ENCODE measurements around the gene ASTN2.
A peak's percentile ranks its signal among the peaks of the same experiment; 100 is the strongest.

Gene ASTN2

DNA sequence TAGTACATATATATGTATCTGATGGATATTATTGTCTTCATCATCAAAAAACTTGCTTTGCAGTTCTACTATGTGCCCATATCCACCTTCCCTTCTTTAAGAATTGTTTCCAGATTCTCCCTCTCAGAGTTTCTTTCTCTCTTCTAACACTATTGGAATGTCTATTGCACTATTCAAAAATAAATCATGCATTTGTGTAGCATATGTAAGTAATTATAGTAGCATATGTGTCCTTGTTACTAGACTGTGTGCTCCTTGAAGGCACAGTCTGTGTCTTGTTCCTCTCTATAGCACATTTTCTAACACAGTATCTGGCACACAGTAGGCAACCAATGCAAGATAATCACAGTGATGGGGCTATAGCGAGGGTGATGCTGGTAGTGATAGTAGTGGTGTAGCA is 771.2 kb downstream of the ASTN2 start:
- DNase-seq, result no peak

DNA sequence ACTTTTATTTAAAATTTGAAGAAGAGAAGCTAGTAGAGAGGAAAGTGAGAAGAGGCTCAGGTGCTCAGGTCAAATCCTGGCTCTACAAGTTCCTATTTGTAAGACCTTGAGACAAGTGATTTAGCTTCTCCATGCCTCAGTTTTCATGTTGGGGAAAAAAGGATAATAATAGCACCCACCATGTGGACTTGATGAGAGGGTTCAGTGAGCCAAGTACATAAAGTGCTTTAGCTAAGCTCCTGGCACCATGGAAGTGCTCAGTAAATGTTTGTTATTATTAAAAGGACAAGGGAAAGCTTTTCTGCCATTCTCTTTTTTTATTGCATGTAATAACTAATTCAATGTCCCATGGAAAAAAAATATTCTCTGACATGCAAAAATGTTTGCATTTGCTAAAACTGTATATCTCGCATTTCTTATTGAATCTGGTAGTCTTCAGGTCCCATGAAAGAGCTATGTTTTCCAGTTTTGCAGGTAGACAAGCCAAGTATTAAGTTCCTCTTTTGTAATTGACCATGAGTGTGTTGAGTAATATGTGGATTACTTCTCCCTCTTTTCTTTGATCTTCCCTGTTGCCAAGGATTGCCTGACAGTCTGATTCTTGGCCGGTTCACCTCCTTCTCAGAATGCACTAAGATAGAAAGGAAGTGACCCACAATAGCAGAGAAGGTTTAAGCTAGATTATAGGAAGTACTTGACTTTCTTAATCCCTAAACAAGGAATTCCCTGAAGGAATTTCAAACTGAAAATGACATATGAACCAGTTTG is 773.4 kb downstream of the ASTN2 start:
- DNase-seq, result no peak

DNA sequence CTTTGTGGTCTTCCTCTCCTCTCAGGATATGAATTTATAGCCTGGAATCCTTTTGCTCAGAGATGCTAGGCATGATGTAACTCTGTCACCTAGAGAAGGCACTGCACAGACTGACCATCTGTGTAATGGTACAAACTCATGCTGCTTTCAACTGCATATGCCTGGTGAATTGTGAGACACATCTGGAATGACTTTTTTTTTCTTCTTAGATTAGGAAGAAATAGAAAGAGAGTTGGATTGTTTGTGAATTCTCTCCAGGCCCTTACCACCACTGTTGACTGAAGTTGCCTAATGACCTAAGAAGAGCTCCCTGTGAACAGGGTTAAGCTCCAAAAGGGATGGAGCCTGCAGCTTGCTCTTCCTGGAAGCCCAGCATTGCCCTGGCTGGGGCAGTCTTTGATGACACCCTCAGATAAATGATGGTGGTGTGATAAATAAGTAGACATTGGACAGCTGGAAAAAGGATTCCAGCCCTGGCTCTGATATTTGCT is 775.6 kb downstream of the ASTN2 start:
- no peak for DNase-seq

DNA sequence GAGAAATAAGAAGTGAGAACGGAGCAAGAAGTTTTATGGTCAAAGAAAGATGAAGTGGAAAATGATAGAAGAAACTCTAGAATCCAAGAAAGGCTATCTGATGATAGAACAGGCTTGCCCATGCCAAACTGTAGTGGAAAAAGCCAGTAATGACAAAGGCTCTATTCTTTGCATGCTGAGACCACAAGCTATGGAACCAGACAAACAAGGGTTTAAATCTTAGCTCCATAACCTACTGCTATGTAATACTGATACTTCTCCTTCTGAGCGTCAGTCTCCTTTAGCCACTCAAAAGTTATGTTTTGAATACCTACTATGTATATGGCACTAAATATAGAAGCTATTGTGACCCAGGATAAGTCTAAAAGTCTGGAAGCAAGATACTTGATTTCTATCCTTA is 778.9 kb downstream of the ASTN2 start:
- no peak for DNase-seq

DNA sequence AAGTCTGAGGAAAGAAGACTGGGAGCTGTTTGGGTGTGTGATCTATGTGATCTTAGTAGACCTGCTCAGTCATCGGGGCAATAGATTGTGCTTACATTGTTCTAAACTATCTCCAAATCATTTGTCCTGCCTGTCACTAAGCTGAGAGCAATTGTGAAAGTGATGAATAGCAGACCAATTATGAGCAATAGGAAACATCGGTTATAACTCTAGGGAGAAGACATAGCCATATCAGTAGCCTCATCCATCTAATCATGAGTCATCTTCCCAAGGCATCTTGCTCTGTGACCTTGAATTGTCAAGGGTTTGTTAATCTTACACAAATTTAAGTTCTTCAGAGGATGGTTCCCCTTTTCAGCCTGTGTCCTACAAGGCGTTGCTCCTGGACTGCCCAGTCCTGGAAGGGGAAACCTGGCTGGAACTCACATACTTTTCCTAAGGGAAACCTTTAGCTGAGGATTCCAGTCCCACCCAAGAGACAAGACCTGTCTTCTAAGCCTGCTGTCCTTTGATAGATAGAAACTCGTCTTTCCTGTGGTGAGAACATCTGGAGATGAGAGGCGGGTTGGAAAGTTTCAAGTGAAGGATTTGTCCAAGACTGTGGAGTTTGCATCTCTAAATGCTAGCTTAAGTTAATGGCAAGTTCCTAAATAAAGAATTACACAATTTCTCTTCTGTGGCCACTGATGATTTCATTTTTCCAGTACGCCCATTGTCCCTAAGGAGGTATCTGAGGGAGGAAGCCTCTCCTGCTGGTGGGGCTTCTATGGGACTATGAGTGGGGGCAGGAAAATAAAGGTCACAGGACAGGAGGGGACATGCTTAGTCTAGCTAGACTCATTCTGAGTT is 781.6 kb downstream of the ASTN2 start:
- DNase-seq, result no peak

DNA sequence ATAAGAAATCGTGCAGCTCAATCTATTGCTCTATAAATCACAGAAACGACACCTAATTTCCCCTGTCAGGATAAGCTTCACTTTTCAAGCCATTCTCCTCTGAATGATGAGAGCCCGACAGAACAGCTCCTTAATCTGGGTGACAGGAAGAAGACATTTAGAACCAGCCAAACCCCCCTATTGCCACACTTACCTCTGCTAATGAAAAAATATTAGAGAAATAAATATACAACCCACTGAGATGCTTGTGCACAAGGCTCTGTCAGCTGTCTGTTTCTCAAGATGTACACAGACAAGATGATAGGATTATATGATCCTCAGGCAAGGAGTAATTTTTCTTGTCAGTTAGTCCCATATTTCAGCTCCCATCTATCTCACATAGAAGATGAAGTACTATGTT is 785.2 kb downstream of the ASTN2 start:
- DNase-seq, result no peak

DNA sequence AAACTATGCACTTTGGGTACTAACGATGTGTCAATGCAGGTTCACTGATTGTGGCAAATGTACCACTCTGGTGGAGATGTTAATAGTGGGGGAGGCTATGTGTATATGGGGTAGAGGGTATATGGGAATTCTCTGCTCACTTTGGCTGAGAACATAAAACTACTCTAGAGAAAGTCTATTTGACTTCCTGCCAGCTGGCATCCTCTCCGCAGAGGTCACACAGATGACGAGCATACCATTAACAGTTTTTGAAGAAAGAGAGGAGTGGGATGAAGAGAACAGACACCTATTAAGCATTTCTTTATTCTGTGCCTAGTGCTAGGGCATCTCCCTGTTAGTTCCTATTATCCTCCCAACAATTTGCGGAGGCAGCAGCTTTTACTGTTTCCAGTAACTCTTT is 786.1 kb downstream of the ASTN2 start:
- no peak for DNase-seq

DNA sequence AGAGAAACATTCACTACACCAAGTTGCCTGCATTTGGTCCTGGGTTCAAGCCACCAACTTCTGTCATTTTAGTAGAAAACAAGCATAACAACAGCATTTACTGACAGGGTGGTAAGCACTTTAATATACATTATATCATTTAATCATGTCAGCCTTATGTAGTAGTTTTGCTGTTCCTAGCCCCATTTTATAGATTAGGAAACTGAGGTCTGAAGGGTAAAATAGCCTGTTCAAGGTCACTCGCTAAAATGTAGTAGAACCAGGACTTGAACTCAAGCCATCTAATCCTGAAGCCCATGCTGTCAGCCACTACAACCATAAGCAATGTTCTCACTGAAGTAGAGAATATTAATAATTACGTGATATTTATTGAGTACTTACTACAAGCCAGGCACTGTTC is 787.4 kb downstream of the ASTN2 start:
- DNase-seq, result no peak

DNA sequence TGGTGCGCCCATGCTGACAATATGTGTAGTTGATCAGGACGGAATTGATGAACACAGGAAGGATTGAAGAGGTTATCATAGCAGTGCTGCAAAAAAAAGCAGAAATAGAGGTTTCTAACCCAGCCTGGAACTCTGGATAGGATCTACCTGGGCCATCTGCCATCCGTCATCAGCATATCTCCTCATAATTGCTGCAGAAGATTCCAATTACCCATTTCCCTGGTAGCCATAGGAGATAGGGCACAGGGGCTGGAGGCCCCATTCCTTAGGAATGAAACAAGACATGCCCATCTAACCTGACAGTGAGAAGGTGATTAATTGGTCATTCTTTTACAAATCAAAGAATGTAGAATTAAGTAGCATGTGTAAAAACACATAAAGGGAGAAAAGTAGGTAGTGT is 788.1 kb downstream of the ASTN2 start:
- no peak for DNase-seq

DNA sequence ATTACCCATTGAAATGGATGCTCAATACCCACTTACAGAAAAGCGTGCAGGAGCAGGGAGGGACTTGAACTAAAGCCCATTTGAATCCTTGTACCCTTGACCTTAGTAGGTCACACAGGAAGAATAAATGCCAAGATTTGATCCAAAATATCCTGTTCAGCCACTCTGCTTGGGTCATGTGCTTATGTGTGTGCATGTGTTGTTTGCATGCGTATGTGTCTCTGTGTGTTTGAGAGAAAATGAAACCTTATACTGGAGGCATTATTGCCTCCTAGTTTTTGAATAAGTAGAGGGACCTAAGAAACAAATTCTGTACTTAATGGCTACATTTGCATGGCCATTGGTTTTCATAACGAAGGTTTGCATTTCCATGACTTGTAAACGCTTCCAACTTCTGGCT is 791.1 kb downstream of the ASTN2 start:
- no peak for DNase-seq

DNA sequence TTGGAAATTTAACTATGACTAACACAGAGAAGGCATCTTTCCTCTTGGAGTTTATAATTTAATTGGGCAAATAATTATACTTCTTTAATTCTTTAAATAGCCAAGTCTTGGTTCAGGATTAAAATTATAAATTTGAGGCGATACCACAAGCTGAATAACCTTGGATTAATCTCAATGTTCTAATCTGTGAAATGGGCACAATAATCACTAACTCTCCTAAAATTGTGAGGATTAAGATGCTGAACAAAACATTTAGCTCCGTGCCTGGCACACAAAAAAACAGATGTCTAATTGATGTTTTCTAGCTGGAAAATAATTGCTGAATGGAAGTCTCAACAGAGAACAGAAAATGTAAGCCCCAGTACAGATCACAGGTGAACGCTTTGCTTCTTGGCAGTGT is 797.5 kb downstream of the ASTN2 start:
- no peak for DNase-seq

DNA sequence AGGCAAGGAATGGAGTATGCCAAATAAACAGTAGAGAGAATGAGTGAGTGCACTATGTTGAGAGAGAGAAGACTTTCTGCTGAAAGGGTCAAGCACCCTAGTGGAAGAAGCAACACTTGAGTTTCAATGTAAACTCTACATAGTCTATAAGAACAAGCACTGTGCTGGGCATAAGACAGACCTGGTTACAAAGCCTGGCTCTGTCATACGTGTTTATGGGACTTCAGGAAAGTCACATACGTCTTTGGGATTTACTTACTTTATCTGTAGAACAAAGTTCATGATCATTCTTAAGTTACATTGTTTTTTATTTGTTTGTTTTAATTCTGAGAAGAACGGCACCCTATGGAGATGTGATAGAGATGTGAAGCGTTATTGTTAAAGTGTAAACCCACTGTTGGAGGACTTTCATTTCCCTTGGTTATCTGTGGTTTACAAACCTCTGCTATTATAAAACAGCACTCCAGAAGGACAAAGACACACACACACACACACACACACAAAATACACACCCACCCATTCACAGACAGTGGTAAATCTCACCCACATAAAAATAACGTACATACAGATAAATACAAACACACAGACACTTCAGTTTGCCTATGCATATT is 798.4 kb downstream of the ASTN2 start:
- DNase-seq, result no peak

DNA sequence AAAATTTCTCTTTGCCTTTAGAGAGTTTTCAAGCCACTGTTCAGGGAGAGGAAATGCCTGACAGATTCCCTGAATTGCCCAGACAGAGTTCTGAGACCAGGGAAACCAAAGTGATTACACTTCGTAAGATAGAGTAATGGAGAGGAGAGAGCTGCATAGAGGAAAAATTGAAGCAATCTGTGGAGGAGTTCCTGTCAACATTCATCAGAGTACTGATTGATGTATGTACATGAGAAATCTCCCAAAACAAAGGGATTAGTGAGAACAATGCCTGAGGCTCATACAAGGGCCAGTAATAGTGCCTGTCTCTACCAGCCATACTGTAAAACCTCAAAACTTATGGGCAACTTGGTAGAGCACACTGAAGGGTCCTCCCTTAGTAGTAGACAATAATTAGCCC is 806.8 kb downstream of the ASTN2 start:
- DNase-seq, result no peak

DNA sequence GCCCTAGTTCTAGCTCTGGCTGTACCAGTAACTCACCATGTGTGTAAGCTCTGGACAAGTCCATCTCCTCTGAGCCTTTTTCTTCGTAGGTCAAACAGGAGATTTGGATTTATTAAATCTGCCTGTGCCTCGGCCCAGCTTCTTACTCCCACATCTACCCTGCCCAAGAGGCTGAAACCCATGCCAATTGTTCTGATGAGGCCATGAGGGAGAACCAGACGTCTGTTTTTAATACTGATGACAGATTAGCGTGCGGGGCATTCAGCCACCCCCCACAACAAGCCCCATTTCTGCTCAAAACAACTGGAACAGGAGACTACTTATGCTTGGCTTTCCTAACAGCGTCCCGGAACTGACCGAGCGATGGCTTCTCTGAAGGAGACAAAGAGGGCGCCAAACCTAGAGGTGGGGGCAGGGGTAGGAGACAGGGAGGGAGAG is 808.9 kb downstream of the ASTN2 start:
- peak; percentile 44 for DNase-seq

DNA sequence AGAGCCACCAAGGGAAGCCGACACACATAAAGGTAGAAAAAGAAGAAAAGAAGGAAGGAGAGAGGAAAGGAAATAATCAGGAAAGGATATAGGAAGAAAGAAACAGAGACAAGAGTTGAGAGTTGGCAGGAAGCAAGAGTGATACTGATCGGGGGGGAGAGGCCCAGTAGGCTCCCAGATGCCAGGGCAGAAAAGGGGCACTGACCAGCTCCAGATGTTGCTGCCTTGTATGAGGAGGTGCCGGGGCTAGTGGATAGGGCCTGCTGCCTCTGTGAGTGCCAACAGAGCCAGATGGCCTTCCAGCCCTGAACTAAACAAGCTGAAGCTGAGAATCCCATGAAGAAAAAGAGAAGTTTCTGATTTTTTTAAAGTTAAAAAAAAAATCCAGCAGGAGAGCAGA is 809.8 kb downstream of the ASTN2 start:
- DNase-seq, result no peak

DNA sequence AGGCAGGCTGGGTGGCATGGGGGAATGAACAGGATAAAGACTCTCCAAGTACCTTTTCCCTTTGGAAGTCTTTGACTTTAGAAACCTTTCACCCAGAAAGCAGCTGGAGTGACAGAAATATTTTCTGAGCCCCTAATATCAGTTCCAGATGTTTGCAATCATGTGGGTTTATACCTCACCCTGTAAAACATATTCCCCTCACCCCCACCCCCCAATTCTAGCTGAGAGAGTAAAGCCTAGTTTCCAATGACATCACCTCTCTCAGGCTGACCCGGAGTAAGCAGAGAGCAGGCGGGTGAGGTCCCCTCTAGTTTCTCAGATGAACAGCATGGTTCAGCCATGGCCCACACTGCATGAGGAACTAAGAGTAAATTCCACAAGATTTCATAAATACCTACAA is 810.6 kb downstream of the ASTN2 start:
- DNase-seq, result no peak

DNA sequence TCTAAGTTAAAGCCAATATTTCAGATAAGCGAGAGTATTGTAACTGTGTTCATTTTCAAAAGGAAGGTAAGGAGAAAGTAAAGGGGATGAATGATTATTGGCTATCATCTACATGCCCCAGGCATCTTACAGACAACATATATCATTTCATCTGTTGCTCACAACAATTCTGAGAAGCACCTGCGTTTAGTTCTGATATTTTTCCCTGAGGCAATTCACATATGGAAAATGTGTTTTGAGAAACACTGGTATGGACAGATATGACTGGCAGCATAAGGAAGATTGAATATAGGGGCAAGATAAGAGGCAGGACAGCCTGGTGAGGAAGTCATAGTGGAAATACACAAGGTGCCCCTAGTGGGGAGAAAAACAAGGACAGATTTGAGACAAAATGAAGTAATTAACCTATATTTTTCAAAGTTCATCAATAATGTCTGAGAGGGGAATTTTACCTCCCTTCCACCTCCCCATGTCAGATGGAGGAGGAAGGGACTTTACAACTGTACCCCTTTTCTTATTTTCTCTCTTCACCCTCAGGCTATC is 815.4 kb downstream of the ASTN2 start:
- DNase-seq, result no peak

DNA sequence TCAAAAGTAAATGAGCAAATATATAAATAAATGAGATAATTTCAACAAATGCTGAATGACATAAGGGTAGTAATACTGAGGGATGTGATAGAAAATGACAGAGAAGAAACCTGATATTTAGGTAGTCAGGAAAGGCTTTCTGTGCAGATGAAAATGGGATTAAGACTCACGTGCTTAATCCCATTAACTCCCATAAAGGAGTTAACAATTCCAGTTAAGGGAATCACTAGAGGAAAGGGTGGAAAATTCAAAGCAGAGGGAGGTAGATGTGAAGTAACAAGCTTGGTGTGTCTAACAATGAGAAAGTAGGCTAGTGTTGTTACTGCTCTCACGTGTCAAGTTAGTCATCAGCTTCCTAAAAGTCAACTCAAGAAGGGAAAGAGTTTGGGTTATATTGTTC is 818.2 kb downstream of the ASTN2 start:
- DNase-seq, result no peak

DNA sequence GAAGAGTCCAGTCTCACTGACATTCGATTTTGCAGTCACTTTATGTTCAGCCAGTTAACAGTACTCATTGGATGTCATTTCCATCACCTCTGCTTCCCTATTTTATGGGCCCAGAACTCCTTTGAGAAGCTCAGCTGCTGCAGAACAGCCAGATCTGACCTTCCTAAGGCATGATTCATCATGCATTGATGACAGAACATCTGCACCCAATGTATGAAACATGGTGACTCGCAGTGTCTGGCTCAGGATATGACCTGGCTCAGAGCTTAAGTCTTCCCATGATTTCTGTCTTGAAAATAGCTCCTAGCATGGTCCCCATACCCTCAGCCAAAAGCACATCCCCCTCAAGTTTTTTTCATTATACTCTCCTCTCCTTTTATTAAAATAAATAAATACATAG is 820.3 kb downstream of the ASTN2 start:
- DNase-seq, result no peak

DNA sequence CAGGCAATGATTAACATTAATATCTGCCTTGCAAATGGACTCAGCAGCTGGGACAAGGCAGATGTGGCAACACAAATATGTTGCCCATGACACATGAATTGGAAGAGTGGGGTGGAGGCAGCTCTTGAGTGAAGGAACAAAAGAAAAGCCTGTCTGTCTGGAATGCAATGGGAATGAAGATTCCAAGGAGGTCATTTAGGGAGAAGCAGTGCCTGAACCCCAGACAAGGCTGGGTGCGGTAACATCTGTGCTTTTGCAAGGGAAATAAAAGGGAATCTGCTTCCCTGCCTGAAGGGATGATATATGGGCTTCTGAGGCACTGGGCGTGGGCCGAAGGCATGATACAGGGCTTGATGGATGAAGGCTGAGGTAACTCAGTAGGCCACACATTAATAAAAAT is 821.9 kb downstream of the ASTN2 start:
- no peak for DNase-seq

DNA sequence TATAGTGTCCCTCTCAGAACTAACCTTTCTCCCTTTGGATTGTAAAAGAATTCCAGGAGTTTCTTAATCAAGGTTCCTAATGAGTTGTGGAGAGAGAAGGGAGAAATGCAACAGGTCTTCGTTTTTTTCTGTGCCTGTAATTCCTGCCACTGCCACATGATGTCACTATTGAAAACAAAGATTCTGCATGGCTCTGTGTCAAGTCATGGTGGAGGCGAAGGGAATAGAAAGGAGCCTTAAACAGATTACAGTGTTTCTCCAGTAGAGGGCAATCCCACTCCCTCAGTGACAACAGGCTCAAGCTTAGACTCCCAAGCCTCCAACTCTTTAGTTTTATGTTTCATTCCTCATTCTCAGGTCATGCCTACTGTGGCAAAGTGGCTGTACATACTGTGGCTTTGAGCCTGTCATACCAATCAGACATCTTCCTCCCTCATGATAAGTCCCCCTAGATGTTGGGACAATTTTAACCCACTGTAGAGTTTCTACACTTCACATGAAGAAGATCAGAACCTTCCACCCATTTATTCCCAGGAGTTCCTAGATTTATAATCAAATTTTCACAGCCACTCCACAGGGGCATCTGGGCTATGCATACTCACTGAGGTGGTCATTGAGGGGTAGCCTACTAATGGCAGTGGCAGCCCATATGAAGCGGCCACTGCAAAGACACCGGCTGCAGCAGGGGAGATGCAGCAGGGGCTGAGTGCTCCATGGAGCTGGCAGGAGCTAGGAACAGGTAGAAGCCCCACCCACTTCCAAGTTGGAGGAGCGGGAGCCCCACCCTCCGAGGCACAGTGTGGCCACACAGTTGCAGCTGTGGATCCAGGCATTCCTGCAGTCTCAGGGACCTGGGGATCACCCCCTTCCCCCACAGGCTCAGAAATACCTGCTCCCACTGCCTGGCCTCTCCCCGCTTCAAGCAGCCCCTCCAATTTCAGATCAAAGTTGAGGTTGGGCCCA is 825.2 kb downstream of the ASTN2 start:
- no peak for DNase-seq

DNA sequence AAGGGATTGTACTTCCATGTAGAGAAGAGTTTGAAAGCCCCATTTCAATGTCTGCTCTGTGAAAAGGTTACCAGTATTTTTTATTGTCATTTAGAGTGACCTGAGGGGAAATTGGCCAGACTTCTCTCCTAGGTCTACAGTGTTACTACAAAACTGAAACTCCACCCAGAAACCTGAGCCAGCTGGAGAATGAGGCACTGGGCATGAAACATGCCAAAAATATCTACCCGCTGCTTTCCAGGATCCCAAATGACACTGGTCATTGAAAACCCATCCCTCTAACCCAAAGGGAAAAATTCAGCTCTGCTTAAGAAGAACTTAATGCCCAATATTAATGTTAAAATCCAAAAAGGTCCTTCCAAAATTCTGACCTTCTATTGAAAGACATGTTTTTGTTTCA is 826.9 kb downstream of the ASTN2 start:
- no peak for DNase-seq
